ENCODE measurements around the gene RAD9B.
A peak's percentile ranks its signal among the peaks of the same experiment; 100 is the strongest.
"Not testable (repeated sequence)": the region's sequence is repeated elsewhere in the genome, so short reads cannot be mapped to it uniquely, and the experiment has no call there.

DNA sequence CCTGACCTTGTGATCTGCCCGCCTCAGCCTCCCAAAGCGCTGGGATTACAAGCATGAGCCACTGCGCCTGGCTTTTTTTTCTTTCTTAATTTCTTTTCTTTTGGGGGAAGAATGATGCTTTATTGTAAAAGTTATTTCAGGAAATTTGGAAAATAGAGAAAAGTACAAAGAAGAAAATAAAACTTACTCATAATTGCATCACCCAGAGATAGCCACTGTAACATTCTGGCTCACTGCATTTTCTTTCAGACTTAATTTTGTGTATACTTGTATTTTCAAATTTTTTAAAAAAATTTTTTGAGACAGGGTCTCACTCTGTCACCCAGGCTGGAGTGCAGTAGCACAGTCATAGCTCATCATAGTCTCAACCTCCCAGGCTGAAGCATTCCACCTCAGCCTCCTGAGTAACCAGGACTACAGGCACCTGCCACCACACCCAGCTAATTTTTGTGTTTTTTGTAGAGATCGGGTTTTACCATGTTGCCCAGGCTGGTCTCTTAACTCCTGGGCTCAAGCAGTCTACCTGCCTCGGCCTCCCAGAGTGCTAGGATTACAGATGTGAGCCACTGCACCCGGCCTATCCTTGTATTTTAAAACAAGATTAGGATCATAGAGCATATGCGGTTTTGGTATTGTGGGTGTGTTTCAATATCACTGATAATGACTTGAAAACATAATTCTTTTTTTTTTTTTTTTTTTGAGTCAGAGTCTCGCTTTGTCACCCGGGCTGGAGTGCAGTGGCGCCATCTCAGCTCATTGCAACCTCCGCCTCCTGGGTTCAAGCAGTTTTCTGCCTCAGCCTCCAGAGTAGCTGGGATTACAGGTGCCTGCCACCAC lies 19.0 kb downstream of the RAD9B start:
- TF ChIP-seq CHD7 (IDR thresholded peaks at IDR 0.05; ENCODE audit: low read depth, low read length); EGR1 (conservative IDR thresholded peaks at IDR 0.05); NFYB (IDR thresholded peaks at IDR 0.05; ENCODE audit: extremely low read depth, insufficient read length); EZH2 (IDR thresholded peaks at IDR 0.05; ENCODE audit: borderline replicate concordance, low read depth, low read length); STAG1 (CRISPR knock-in tag; IDR thresholded peaks at IDR 0.05; ENCODE audit: borderline replicate concordance); ZFX (CRISPR knock-in tag; IDR thresholded peaks at IDR 0.05); SRSF9 (IDR thresholded peaks at IDR 0.05; ENCODE audit: borderline replicate concordance, low read depth, low read length); RAD21 (CRISPR knock-in tag; conservative IDR thresholded peaks at IDR 0.05 in 1 of 2, IDR thresholded peaks at IDR 0.05 in 1 of 2); ARHGAP35 (IDR thresholded peaks at IDR 0.05; ENCODE audit: partially characterized antibody); TAF9B (IDR thresholded peaks at IDR 0.05; ENCODE audit: partially characterized antibody); ZZZ3 (IDR thresholded peaks at IDR 0.05); CEBPG (CRISPR knock-in tag; IDR thresholded peaks at IDR 0.05); NR1H2 (CRISPR knock-in tag; IDR thresholded peaks at IDR 0.05): not testable (repeated sequence)
- peak; percentile 54 to 88 for TF ChIP-seq CEBPG (tag; conservative IDR thresholded peaks at IDR 0.05 in 1 of 2, IDR thresholded peaks at IDR 0.05 in 1 of 2)

Data from K562 (cell line).